GM19324 (cell line): ENCODE measurements around the gene ZXDC.

Experiments used
- ATAC-seq: cut with Tn5 transposase; IDR thresholded peaks from one replicate; pipeline ENCODE4 v1.9.1; 2021; ENCODE audit warnings: mild to moderate bottlenecking, moderate library complexity; ENCODE audit not compliant: unreplicated experiment, low FRiP score

ZXDC gene

GRCh38 chr3:126476166-126477060, 722 bp upstream of the ZXDC start:
- peak; percentile 6 for ATAC-seq

- peak; percentile 5 for ATAC-seq
Observed at GRCh38 chr3:126474498-126475412, 936 bp downstream of the ZXDC start.

GRCh38 chr3:126473292-126474168, 2.2 kb downstream of the ZXDC start:
- ATAC-seq = no peak

- no peak for ATAC-seq
Observed at GRCh38 chr3:126472277-126473006, 3.2 kb downstream of the ZXDC start.

GRCh38 chr3:126469479-126469878, 6.2 kb downstream of the ZXDC start:
- no peak for ATAC-seq

- ATAC-seq = no peak
Observed at GRCh38 chr3:126468028-126468891, 7.4 kb downstream of the ZXDC start.

- no peak for ATAC-seq
Observed at GRCh38 chr3:126467611-126467955, 8.1 kb downstream of the ZXDC start.

GRCh38 chr3:126466886-126467610, 8.6 kb downstream of the ZXDC start:
- no peak for ATAC-seq

- no peak for ATAC-seq
Observed at GRCh38 chr3:126465928-126466544, 9.7 kb downstream of the ZXDC start.

- ATAC-seq = no peak
Observed at GRCh38 chr3:126464997-126465396, 10.7 kb downstream of the ZXDC start.

GRCh38 chr3:126464494-126464893, 11.2 kb downstream of the ZXDC start:
- ATAC-seq = no peak

GRCh38 chr3:126464093-126464492, 11.6 kb downstream of the ZXDC start:
- ATAC-seq = no peak

- ATAC-seq = no peak
Observed at GRCh38 chr3:126463521-126463920, 12.2 kb downstream of the ZXDC start.

GRCh38 chr3:126461450-126462070, 14.1 kb downstream of the ZXDC start:
- ATAC-seq = no peak

- no peak for ATAC-seq
Observed at GRCh38 chr3:126460381-126460780, 15.3 kb downstream of the ZXDC start.

- no peak for ATAC-seq
Observed at GRCh38 chr3:126459763-126460127, 15.9 kb downstream of the ZXDC start.

- ATAC-seq = no peak
Observed at GRCh38 chr3:126459111-126459762, 16.5 kb downstream of the ZXDC start.
